ENCODE results near the gene CWC15.

CWC15 gene

DNA sequence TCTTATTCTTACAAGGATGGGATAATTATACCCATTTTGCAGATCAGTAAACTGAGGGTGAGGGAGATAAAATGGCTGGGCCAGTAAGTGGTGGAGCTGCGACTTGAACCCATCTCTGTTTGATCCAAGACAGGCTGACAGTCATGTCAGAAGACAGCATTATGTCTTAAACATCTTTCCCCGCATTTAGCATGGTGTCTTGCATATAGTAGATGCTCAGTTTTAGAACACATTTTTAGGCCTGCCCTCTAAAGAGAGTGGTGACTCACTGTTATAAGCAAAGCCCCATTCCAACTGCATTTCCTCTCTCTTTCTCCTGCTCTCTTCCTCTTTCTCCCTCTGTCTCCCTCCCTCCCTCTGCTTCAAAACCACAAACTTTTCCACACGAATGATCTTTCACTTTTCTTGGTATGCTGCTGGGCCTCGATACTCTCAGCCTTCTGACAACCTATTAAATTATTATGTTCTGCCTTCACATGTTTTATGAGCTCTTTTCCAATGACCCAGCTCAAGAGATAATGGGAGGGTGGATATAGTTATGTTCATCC lies 25.2 kb downstream of the CWC15 start:
- no peaks in the 10 kb centered on the region for H3K27me3 ChIP-seq (ENCODE audit: insufficient read depth, low read length, poor library complexity)
- no peak overlapping the region for H3K27ac ChIP-seq (ENCODE audit: low read depth, low read length)
- no peak overlapping the region for H3K9ac ChIP-seq (ENCODE audit: low read length)
- H3K4ac ChIP-seq (ENCODE audit: low read depth, low read length), result no peak overlapping the region
- no peak overlapping the region for H3K23ac ChIP-seq (ENCODE audit: low read length)
- H4K8ac ChIP-seq (ENCODE audit: low read depth, low read length), result no peak overlapping the region
- H3K79me2 ChIP-seq (ENCODE audit: control insufficient read depth, insufficient read depth, low read length), result no peaks in the 10 kb centered on the region
- no peak for DNase-seq
- no peaks in the 10 kb centered on the region for H3K79me1 ChIP-seq (ENCODE audit: low read length)
- no peak overlapping the region for H3K4me3 ChIP-seq (ENCODE audit: low read length)
- H3K18ac ChIP-seq (ENCODE audit: low read length), result no peak overlapping the region
- H3K4me2 ChIP-seq (ENCODE audit: low read length), result no peak overlapping the region
- H3K4me1 ChIP-seq (ENCODE audit: control insufficient read depth, low read depth, low read length), result no peaks in the 10 kb centered on the region
- H2BK15ac ChIP-seq (replicated peaks; ENCODE audit: low read depth), result no peak overlapping the region
- no peaks in the 10 kb centered on the region for H3K36me3 ChIP-seq (ENCODE audit: control insufficient read depth, insufficient read depth, low read length)
- 100% methylated on average over 1 of the region's 4 CpGs for WGBS (ENCODE audit: extremely low coverage, insufficient coverage, low lambda C conversion rate)
- H3K56ac ChIP-seq (ENCODE audit: low read length), result no peak overlapping the region
- no peak overlapping the region for H2AK5ac ChIP-seq (ENCODE audit: low read length)
- H2BK120ac ChIP-seq (ENCODE audit: low read depth, low read length), result no peak overlapping the region
- no peak overlapping the region for H2BK5ac ChIP-seq (ENCODE audit: low read length)
- no peak overlapping the region for H4K5ac ChIP-seq (ENCODE audit: low read length)

DNA sequence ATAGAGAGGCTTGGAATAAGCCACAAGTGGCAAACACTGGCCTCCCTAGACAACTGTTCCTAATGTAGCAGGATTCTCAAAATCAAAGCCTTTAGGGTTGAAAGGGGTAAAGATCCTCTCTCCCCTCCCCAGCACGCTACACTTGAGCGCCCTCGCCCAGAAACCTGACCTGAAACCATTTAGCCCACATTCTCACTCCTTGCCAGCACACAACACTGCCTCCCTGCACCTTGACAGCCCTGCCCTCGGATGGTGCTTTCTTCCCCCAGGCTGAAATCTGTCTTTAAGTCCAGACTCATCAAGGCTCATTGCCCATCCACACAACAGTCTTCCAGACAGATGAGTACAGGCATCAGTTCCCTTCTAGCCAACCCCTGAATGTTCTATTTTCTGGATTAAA lies 26.5 kb downstream of the CWC15 start:
- Histone ChIP-seq H4K8ac (ENCODE audit: low read depth, low read length) (no peak overlapping the region), H3K79me1 (ENCODE audit: low read length) (no peaks in the 10 kb centered on the region), H3K4me1 (ENCODE audit: control insufficient read depth, low read depth, low read length) (no peaks in the 10 kb centered on the region), H3K18ac (ENCODE audit: low read length) (no peak overlapping the region), H2BK5ac (ENCODE audit: low read length) (no peak overlapping the region), H3K27ac (ENCODE audit: low read depth, low read length) (no peak overlapping the region), H2BK15ac (replicated peaks; ENCODE audit: low read depth) (no peak overlapping the region), H3K4me3 (ENCODE audit: low read length) (no peak overlapping the region), H4K5ac (ENCODE audit: low read length) (no peak overlapping the region), H3K79me2 (ENCODE audit: control insufficient read depth, insufficient read depth, low read length) (no peaks in the 10 kb centered on the region), H3K9ac (ENCODE audit: low read length) (no peak overlapping the region), H3K4ac (ENCODE audit: low read depth, low read length) (no peak overlapping the region), H3K23ac (ENCODE audit: low read length) (no peak overlapping the region), H2AK5ac (ENCODE audit: low read length) (no peak overlapping the region), H3K4me2 (ENCODE audit: low read length) (no peak overlapping the region), H2BK120ac (ENCODE audit: low read depth, low read length) (no peak overlapping the region), H3K56ac (ENCODE audit: low read length) (no peak overlapping the region), H3K36me3 (ENCODE audit: control insufficient read depth, insufficient read depth, low read length) (no peaks in the 10 kb centered on the region), H3K27me3 (ENCODE audit: insufficient read depth, low read length, poor library complexity) (no peaks in the 10 kb centered on the region)
- DNase-seq, result no peak
- WGBS (ENCODE audit: extremely low coverage, insufficient coverage, low lambda C conversion rate), result no CpG with 5 or more reads among the region's 4 CpGs

DNA sequence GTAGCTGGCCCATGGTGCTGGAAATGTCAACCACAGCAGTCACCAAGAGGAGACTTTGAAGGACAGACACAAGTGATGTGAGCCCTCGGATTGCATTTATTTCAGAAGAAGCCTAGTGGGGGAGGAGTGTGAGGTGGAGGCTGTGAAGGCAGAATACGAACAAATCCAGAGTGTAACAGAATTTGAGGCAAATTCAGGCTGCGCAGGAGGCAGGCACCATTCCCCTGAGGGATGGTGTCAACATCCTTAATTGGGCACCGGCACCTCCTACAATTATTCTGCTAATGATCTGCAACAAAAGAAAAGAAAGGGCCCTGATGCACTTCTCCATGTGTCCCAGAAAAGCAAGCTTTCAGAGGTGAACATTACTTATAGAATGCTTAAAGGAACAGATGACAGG lies 32.2 kb downstream of the CWC15 start:
- no peak overlapping the region for H3K18ac ChIP-seq (ENCODE audit: low read length)

DNA sequence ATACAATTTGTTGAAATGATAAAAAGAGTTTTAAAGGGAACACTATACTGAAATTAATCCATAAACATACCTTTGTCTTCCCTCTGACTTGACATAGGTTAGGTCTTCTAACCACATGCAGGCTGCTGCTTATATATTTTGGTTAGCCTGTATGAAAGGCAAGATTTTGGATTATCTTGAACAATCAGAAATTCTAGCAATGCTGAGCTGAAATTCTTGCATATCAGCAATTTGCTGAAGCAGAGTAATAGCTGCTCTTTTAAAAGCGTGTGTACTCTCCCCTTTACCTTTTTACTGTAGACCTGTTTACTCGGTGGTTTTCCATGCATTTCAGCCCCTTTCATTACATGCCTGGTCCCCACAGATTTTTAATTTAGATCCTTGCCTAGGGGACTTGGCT lies 34.0 kb downstream of the CWC15 start:
- Histone ChIP-seq H3K4me3 (ENCODE audit: low read length) (no peak overlapping the region), H3K56ac (ENCODE audit: low read length) (no peak overlapping the region), H4K5ac (ENCODE audit: low read length) (no peak overlapping the region), H3K36me3 (ENCODE audit: control insufficient read depth, insufficient read depth, low read length) (no peaks in the 10 kb centered on the region), H3K4me1 (ENCODE audit: control insufficient read depth, low read depth, low read length) (no peaks in the 10 kb centered on the region), H4K8ac (ENCODE audit: low read depth, low read length) (no peak overlapping the region), H3K9ac (ENCODE audit: low read length) (no peak overlapping the region), H3K4ac (ENCODE audit: low read depth, low read length) (no peak overlapping the region), H2BK15ac (replicated peaks; ENCODE audit: low read depth) (no peak overlapping the region), H3K4me2 (ENCODE audit: low read length) (no peak overlapping the region), H3K79me2 (ENCODE audit: control insufficient read depth, insufficient read depth, low read length) (no peaks in the 10 kb centered on the region), H2BK120ac (ENCODE audit: low read depth, low read length) (no peak overlapping the region), H3K23ac (ENCODE audit: low read length) (no peak overlapping the region), H3K27me3 (ENCODE audit: insufficient read depth, low read length, poor library complexity) (no peaks in the 10 kb centered on the region), H2AK5ac (ENCODE audit: low read length) (no peak overlapping the region), H3K18ac (ENCODE audit: low read length) (no peak overlapping the region), H3K79me1 (ENCODE audit: low read length) (no peaks in the 10 kb centered on the region), H2BK5ac (ENCODE audit: low read length) (no peak overlapping the region), H3K27ac (ENCODE audit: low read depth, low read length) (no peak overlapping the region)
- WGBS (ENCODE audit: extremely low coverage, insufficient coverage, low lambda C conversion rate), result no CpG with 5 or more reads among the region's 2 CpGs
- no peak for DNase-seq

More for the DNA sequence above, 32.2 kb downstream of the CWC15 start:
- no peak overlapping the region for H3K4ac ChIP-seq (ENCODE audit: low read depth, low read length)
- no peak overlapping the region for H2BK5ac ChIP-seq (ENCODE audit: low read length)
- no peak overlapping the region for H2BK120ac ChIP-seq (ENCODE audit: low read depth, low read length)
- H3K4me3 ChIP-seq (ENCODE audit: low read length), result no peak overlapping the region
- H3K56ac ChIP-seq (ENCODE audit: low read length), result no peak overlapping the region
- H3K79me2 ChIP-seq (ENCODE audit: control insufficient read depth, insufficient read depth, low read length), result no peaks in the 10 kb centered on the region
- H2BK15ac ChIP-seq (replicated peaks; ENCODE audit: low read depth), result no peak overlapping the region
- H3K9ac ChIP-seq (ENCODE audit: low read length), result no peak overlapping the region
- no peak overlapping the region for H3K23ac ChIP-seq (ENCODE audit: low read length)
- no peak overlapping the region for H4K5ac ChIP-seq (ENCODE audit: low read length)
- no peak for DNase-seq
- no peaks in the 10 kb centered on the region for H3K27me3 ChIP-seq (ENCODE audit: insufficient read depth, low read length, poor library complexity)
- H3K36me3 ChIP-seq (ENCODE audit: control insufficient read depth, insufficient read depth, low read length), result no peaks in the 10 kb centered on the region
- H3K4me1 ChIP-seq (ENCODE audit: control insufficient read depth, low read depth, low read length), result no peaks in the 10 kb centered on the region
- WGBS (ENCODE audit: extremely low coverage, insufficient coverage, low lambda C conversion rate), result no CpG with 5 or more reads among the region's 4 CpGs
- no peak overlapping the region for H3K27ac ChIP-seq (ENCODE audit: low read depth, low read length)
- no peak overlapping the region for H2AK5ac ChIP-seq (ENCODE audit: low read length)
- H3K79me1 ChIP-seq (ENCODE audit: low read length), result no peaks in the 10 kb centered on the region
- H4K8ac ChIP-seq (ENCODE audit: low read depth, low read length), result no peak overlapping the region
- no peak overlapping the region for H3K4me2 ChIP-seq (ENCODE audit: low read length)

DNA sequence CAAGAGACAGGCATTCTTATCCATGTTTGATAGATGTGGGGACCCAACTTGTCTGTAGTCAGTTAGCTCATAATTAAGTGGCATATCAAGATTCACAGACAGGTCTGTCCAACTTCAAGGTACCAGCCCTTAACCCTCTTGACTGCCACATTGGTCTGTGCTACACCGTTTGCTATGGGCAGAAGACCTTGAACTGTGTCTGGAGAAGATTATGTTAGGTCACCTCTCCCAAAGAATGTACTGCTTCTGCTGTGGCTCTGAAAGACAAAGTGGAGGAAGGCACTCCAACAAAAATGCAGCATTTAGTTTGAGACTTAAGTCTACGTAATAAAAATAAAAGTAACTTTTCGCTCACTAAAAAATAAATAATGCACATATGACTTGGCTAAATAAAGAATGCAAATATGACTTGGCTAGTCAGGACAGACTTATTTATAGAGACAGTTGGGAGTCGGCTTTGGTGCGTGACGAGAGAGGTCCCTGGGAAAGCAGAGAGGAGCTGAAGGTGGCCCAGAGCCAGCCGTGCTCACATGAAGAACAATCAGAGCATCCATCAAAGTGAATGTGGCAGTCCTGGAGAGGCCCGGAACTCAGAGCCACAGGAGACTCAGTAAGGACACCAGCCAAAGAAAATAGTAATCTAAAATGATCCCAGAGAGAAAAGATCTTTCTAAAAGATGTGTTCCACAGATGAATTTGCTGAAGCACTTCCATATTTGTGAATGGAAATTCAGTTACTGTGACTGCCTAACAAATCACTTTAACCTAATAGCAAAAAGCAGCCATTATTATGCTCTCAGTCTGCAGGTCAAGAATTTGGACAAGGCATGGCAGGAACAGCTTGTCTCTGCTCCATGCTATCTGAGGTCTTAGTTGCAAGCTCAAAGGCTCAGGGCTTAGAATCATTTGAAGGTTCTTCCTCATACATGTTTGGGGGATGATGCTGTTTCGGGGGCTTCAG lies 35.0 kb downstream of the CWC15 start:
- Histone ChIP-seq H3K79me2 (ENCODE audit: control insufficient read depth, insufficient read depth, low read length) (no peaks in the 10 kb centered on the region), H3K27ac (ENCODE audit: low read depth, low read length) (no peak overlapping the region), H3K23ac (ENCODE audit: low read length) (no peak overlapping the region), H3K4me3 (ENCODE audit: low read length) (no peak overlapping the region), H3K18ac (ENCODE audit: low read length) (no peak overlapping the region), H3K4ac (ENCODE audit: low read depth, low read length) (no peak overlapping the region), H3K4me2 (ENCODE audit: low read length) (no peak overlapping the region), H3K79me1 (ENCODE audit: low read length) (no peaks in the 10 kb centered on the region), H4K5ac (ENCODE audit: low read length) (no peak overlapping the region), H3K36me3 (ENCODE audit: control insufficient read depth, insufficient read depth, low read length) (no peaks in the 10 kb centered on the region), H2AK5ac (ENCODE audit: low read length) (no peak overlapping the region), H3K27me3 (ENCODE audit: insufficient read depth, low read length, poor library complexity) (no peaks in the 10 kb centered on the region), H2BK5ac (ENCODE audit: low read length) (no peak overlapping the region), H2BK15ac (replicated peaks; ENCODE audit: low read depth) (no peak overlapping the region), H3K56ac (ENCODE audit: low read length) (no peak overlapping the region), H2BK120ac (ENCODE audit: low read depth, low read length) (no peak overlapping the region), H3K9ac (ENCODE audit: low read length) (no peak overlapping the region), H4K8ac (ENCODE audit: low read depth, low read length) (no peak overlapping the region), H3K4me1 (ENCODE audit: control insufficient read depth, low read depth, low read length) (no peaks in the 10 kb centered on the region)
- WGBS (ENCODE audit: extremely low coverage, insufficient coverage, low lambda C conversion rate), result no CpG with 5 or more reads among the region's 9 CpGs
- DNase-seq, result no peak

All from mesendoderm (in vitro differentiated cells).